Kidney epithelial cell (primary cell): ENCODE results near the gene STEEP1. TPM values are rescaled to one million over a fixed set of nuclear protein-coding genes. Genes with fewer than 3 reads are reported as not detected.

Source experiments
- DNase-seq: peaks from one replicate; pipeline ENCODE4 v3.0.0-alpha.2; 2010; ENCODE audit warnings: low read depth
- H3K27me3 ChIP-seq: 2 replicates; pipeline ENCODE4 v1.6.0; 2011; ENCODE audit warnings: low read length; ENCODE audit not compliant: control insufficient read depth, insufficient read depth
- H3K36me3 ChIP-seq: 2 replicates; pipeline ENCODE4 v1.5.1; 2011; ENCODE audit warnings: low read length; ENCODE audit not compliant: control insufficient read depth, insufficient read depth
- H3K4me3 ChIP-seq: 2 replicates; pipeline ENCODE4 v1.5.1; 2011; ENCODE audit warnings: low read depth, mild to moderate bottlenecking, control low read depth, low read length
- total RNA-seq: library from RNA; depleted of rRNA; stranded (reverse); fragments of >200 nt; gene quantifications from 2 replicates; pipeline ENCODE4 v1.2.3, GENCODE V29; 2015
- TF ChIP-seq, protein P1 (sequence below): IDR thresholded peaks from 2 replicates; pipeline ENCODE4 v1.5.1; 2011; ENCODE audit warnings: mild to moderate bottlenecking, moderate library complexity, low read length, control low read depth, inconsistent platforms; ENCODE audit not compliant: insufficient read depth, poor library complexity, severe bottlenecking

The STEEP1 gene
- total RNA-seq, 1 donor from 2014 or later = 27.4 TPM

GRCh38 chrX:119523664-119524184, 41.5 kb downstream of the STEEP1 start:
- DNase-seq = no peak
- no peaks in the 10 kb centered on the region for H3K27me3 ChIP-seq
- TF ChIP-seq, protein P1, sequence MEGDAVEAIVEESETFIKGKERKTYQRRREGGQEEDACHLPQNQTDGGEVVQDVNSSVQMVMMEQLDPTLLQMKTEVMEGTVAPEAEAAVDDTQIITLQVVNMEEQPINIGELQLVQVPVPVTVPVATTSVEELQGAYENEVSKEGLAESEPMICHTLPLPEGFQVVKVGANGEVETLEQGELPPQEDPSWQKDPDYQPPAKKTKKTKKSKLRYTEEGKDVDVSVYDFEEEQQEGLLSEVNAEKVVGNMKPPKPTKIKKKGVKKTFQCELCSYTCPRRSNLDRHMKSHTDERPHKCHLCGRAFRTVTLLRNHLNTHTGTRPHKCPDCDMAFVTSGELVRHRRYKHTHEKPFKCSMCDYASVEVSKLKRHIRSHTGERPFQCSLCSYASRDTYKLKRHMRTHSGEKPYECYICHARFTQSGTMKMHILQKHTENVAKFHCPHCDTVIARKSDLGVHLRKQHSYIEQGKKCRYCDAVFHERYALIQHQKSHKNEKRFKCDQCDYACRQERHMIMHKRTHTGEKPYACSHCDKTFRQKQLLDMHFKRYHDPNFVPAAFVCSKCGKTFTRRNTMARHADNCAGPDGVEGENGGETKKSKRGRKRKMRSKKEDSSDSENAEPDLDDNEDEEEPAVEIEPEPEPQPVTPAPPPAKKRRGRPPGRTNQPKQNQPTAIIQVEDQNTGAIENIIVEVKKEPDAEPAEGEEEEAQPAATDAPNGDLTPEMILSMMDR = no peak
- H3K4me3 ChIP-seq = no peak overlapping the region
- no peaks in the 10 kb centered on the region for H3K36me3 ChIP-seq

GRCh38 chrX:119521246-119521645, 44.0 kb downstream of the STEEP1 start:
- TF ChIP-seq, protein P1 = no peak
- Histone ChIP-seq H3K4me3 (no peak overlapping the region), H3K27me3 (no peaks in the 10 kb centered on the region), H3K36me3 (no peaks in the 10 kb centered on the region)
- no peak for DNase-seq

DNA sequence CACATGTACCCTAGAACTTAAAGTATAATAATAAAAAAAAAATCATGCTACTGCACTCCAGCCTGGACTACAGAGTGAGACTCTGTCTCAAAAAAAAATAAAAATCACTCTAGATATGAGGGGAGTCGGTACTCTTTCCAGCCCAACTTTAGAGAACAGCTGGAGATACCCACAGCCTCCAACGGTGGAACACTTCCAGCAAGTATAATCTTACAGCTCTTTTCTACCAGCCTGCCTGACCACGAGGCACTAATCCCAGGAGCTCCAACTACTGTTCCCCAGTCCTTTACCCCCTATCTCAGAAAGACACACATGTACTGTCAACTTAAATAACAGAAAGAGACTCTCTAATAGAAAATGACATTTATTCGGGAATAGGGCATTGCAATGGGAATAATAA, 46.8 kb downstream of the STEEP1 start:
- DNase-seq = no peak
- H3K27me3 ChIP-seq = no peaks in the 10 kb centered on the region
- no peaks in the 10 kb centered on the region for H3K36me3 ChIP-seq
- TF ChIP-seq, protein P1 = no peak
- no peak overlapping the region for H3K4me3 ChIP-seq

DNA sequence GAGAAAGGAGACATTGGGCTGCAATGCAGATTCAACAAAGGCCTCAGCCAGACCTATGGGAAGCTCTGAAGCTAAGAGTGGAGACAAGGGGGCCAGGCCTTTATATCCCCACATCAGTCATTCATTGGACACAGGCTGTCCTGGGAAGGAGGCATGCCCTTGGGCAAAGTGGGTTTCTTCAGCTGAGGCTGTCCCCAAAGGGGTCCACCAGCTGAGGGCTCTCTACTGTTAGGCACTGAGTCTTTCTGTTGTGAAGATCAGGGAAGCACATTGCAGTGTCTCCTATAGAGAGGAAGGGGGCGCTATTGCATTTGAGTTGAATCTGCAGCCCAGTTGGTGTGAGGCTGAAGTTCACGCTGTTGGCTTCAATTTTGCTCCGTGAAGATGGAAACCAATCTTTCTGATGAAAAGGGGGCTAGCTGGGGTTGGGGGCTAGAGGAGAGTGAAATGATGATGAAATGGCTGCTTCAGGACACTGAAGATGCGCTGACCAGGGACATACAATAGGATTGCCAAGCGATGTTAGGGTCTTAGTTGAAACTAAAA, 49.0 kb downstream of the STEEP1 start:
- H3K4me3 ChIP-seq = no peak overlapping the region
- H3K36me3 ChIP-seq = no peaks in the 10 kb centered on the region
- TF ChIP-seq, protein P1 = peak; percentile 69
- DNase-seq = peak; percentile 10
- no peaks in the 10 kb centered on the region for H3K27me3 ChIP-seq

DNA sequence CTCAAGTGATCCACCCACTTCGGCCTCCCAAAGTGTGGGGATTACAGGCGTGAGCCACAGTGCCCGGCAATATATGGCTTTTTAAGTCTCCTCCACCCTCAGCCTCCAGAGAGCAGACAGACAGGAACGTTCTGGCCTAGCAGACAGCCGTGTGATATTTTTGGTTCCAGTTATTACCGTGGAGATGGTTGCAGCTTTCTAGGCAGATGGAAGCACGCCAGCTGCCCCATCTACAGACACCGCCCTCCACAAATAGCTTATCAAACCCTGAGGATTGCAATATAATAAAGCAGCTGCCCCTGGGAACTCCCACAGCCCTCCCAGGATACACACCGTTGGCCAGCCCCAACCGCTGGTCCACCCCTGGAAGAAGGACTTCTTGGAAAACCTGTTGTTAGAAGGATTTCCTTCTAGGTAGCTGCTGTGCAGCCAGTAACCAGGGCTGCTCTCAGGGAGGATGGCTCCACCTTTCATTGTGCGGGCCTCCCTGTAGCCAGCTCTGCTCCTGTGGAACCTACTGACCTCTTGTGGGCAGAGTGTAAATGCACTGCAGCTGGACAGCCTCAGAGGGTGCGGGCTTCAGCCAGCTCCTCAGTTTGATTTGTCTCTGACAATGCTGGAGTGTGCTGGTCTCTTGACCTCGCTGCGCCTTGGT, 52.9 kb downstream of the STEEP1 start:
- no peaks in the 10 kb centered on the region for H3K27me3 ChIP-seq
- TF ChIP-seq, protein P1 = peak; percentile 63
- DNase-seq = peak; percentile 16
- H3K36me3 ChIP-seq = no peaks in the 10 kb centered on the region
- no peak overlapping the region for H3K4me3 ChIP-seq

DNA sequence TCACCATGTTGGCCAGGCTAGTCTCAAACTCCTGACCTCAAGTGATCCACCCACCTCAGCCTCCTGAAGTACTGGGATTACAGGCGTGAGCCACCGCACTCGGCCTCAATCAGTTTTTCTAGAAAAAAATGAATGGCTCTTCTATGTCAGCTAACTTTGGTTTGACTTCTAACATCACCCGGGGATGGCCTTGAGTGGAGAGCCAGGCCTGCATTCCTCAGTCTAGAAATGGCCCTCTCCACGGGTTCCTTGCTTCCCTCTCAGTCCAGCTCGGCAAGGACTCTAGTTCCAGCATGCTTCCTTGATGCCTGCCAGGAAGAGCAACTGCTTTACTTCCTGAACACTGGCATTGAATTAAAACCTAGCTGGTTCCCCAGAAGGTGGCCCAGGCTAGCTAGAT, 58.0 kb downstream of the STEEP1 start:
- H3K27me3 ChIP-seq = no peaks in the 10 kb centered on the region
- no peak for DNase-seq
- TF ChIP-seq, protein P1 = no peak
- H3K4me3 ChIP-seq = no peak overlapping the region
- no peaks in the 10 kb centered on the region for H3K36me3 ChIP-seq
